ENCODE measurements around the gene SLC39A9.

DNA sequence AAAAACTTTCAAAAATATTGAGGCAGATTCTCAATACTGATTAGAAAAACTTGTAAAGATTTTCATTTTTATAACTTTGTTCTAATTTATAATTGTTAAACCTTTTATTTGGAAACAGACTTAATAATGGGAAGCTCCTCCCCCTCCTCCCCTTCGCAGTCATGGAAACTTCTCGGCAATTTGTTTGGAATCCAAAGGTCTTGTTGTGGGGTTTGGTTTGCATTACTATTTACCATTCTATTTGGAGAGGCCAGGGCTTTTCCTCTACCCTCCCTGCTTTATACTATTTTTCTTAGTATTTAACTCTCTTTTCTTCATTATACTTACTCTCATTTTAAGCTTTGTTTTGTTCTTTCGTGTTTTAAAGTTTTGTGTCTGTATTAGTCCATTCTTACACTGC, 6.0 kb downstream of the SLC39A9 start:
- no peak for TF ChIP-seq POLR2A (IDR thresholded peaks at IDR 0.05)
- TF ChIP-seq, protein P1, sequence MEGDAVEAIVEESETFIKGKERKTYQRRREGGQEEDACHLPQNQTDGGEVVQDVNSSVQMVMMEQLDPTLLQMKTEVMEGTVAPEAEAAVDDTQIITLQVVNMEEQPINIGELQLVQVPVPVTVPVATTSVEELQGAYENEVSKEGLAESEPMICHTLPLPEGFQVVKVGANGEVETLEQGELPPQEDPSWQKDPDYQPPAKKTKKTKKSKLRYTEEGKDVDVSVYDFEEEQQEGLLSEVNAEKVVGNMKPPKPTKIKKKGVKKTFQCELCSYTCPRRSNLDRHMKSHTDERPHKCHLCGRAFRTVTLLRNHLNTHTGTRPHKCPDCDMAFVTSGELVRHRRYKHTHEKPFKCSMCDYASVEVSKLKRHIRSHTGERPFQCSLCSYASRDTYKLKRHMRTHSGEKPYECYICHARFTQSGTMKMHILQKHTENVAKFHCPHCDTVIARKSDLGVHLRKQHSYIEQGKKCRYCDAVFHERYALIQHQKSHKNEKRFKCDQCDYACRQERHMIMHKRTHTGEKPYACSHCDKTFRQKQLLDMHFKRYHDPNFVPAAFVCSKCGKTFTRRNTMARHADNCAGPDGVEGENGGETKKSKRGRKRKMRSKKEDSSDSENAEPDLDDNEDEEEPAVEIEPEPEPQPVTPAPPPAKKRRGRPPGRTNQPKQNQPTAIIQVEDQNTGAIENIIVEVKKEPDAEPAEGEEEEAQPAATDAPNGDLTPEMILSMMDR (IDR thresholded peaks at IDR 0.05): no peak
